Left kidney (tissue), 2 donors: Measurements from ENCODE around the gene GGT5. TPM values are rescaled to one million over a fixed set of nuclear protein-coding genes. Genes with fewer than 3 reads are reported as not detected.
A peak's percentile ranks its signal among the peaks of the same experiment; 100 is the strongest.
"Not testable (repeated sequence)": the region's sequence is repeated elsewhere in the genome, so short reads cannot be mapped to it uniquely, and the experiment has no call there.

ENCODE experiments used
- DNase-seq: peaks from one replicate; pipeline ENCODE4 v3.0.0-alpha.2; 2013
- polyA plus RNA-seq: library from polyadenylated mRNA; unstranded; fragments of 120-200 nt; gene quantifications from one replicate; pipeline ENCODE4 v1.2.1, GENCODE V29; 2013; ENCODE audit not compliant: insufficient read length

The GGT5 gene
- polyA plus RNA-seq, 1 donor: 18.3 TPM

- DNase-seq: not testable (repeated sequence)
Observed at GRCh38 chr22:24206460-24207263, 38.2 kb downstream of the GGT5 start.

GRCh38 chr22:24205438-24206195 is 39.3 kb downstream of the GGT5 start:
- DNase-seq: no peak

- not testable (repeated sequence) for DNase-seq
Observed at GRCh38 chr22:24203856-24204255, 41.0 kb downstream of the GGT5 start.

GRCh38 chr22:24201681-24202614 is 42.9 kb downstream of the GGT5 start:
- no peak for DNase-seq

- DNase-seq: no peak
Observed at GRCh38 chr22:24200619-24201212, 44.2 kb downstream of the GGT5 start.

GRCh38 chr22:24198682-24199052 is 46.2 kb downstream of the GGT5 start:
- no peak for DNase-seq

- no peak for DNase-seq
Observed at GRCh38 chr22:24191893-24192292, 53.0 kb downstream of the GGT5 start.

GRCh38 chr22:24191381-24191841 is 53.5 kb downstream of the GGT5 start:
- DNase-seq: no peak

- no peak for DNase-seq
Observed at GRCh38 chr22:24190596-24191208, 54.2 kb downstream of the GGT5 start.

GRCh38 chr22:24190159-24190540 is 54.7 kb downstream of the GGT5 start:
- DNase-seq: no peak

- DNase-seq: peak; percentile 54
Observed at GRCh38 chr22:24189249-24190158, 55.4 kb downstream of the GGT5 start.

GRCh38 chr22:24188705-24189248 is 56.1 kb downstream of the GGT5 start:
- DNase-seq: no peak

- no peak for DNase-seq
Observed at GRCh38 chr22:24187731-24188644, 56.9 kb downstream of the GGT5 start.

- DNase-seq: no peak
Observed at GRCh38 chr22:24186892-24187670, 57.8 kb downstream of the GGT5 start.

GRCh38 chr22:24186352-24186740 is 58.5 kb downstream of the GGT5 start:
- no peak for DNase-seq

- DNase-seq: no peak
Observed at GRCh38 chr22:24185501-24186351, 59.2 kb downstream of the GGT5 start.

GRCh38 chr22:24185001-24185500 is 59.8 kb downstream of the GGT5 start:
- no peak for DNase-seq
